NCI-H187 (cell line): ENCODE measurements around the gene BOD1.

ENCODE experiments used
- DNase-seq, 2 experiments: peaks; one replicate each; lab custom pipeline; 2025; lab: John Stamatoyannopoulos, UW

Gene BOD1

DNA sequence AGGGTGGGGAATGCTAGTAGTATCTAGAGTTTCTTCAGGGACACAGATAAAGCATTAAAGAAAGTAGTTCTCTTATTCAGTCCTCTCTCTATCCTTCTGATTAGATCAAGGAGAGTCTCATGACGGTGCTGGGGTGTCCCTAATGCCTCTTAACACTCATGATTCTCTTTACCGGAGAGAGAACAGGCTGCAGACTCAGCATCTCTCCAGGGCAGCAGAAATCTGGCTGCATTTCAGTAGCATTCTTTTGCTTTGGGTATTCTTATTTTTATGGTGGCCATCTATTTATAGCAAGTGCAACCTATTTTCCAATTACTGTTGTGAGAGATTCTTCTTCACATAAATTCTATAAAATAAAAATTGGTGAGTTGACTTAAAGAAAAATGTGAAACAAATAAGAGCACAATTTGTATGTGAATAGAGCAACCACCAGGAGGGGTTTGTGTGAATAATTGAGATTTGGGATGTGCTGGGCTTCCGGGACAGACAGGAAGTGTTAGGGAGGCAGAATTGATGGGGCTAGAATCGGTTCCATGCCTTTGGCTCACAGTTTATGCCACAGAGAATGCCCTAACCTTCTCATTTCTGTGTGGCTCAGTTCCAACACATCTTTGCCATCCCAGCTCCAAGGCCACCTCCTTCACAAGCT is 23.8 kb upstream of the BOD1 start:
- DNase-seq = no peak

DNA sequence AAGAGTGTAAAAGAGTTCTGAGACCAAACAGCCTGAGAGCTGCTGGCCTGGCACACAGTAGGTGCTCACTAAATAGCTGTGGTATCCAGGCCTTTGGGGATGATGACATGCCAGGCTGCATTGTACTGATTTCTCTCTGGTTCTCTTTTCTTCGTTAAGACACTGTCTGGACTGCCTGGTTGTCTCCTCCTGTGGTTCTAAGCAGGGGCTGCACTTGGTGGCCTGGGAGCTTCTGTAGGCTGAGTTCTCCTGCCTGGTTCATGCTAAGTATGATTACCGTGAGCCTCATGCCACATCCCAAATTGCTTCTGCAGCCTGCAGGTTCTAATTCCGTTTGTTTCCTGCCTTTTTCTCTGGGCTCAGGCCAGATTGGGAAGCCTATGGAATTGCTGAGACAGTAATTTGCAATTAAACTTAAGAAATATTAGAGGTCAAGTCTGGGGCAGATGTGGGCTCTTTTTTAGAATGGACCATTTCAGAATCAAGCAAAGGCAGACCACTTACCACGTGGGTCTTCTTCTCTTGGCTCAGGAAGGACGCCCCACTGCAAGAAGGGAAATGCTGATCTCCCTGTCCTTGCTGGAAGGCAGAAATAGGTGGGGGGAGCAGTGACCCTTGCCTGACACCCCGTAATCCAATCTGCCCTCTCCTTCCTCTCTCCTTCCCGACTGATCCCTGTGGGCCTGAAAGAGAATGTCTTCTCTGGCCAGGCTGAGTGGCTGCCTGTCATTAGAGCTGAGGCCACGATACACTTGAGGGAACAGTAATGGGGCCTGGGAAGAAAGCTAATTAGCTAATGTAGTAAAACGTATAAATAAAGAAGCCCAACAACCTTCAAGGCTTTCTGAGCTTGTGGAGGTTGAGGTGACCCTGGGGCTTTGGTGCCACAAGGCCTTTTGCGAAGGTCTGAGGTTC is 21.9 kb upstream of the BOD1 start:
- DNase-seq = no peak

DNA sequence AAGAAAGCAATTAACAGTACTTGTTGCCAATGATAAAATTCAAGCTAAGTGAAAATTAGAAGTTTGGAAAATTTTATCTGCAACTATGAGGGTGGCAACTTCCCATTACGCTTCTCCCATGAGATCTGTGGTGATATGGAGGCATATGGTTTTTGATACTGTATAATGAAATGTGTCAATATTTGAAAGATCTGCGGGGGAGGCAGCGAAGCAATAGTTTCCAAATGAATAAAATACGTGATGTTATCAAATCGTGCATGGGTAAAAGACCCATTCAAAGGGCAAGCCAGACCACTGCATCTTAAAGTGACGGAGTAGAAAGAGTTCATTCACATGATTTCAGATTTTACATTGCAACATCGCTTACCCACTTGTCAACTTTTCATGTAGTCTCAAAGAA is 20.9 kb upstream of the BOD1 start:
- no peak for DNase-seq

DNA sequence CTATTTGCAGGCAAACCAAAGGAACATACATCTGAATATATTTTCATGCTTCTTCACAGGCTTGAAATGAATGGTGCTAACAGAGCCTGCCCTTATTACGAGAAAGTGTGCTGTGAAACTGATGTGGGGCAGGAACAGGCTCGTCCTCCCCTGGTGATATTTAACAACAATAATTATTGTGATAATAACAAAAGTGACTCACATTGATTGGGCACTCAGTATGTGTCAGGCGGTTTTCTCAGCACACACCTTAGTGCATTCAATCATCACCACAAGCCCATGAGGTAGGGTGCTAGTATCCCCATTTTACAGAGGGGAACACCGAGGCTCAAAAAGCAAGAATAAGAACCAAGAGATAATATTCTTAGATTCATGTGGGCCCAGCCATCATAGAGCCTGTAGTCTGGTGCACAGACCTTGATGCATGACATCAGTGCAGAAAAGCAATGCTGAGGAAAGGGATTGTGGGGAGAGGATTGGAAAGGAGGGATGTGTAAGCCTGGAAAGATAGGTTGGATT is 18.1 kb upstream of the BOD1 start:
- DNase-seq = no peak

DNA sequence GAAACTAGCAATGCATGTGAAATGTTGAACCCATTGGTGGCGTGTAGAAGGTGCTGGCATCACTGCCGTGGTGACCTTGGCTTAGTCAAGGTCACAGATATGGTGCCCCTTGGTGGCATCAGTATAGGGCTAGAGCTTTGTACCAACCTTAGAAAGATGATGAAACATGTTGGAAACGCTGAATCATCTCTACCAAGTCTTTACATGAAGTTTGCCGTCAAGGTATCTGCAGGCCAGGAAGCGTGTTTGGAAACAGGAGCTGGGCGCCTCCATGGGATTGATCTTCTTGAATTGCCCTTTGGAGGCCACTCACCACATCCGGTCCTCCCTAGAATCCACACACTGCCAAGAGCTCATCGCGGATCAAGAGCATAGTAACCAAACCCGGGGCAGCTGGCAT is 16.9 kb upstream of the BOD1 start:
- no peak for DNase-seq

DNA sequence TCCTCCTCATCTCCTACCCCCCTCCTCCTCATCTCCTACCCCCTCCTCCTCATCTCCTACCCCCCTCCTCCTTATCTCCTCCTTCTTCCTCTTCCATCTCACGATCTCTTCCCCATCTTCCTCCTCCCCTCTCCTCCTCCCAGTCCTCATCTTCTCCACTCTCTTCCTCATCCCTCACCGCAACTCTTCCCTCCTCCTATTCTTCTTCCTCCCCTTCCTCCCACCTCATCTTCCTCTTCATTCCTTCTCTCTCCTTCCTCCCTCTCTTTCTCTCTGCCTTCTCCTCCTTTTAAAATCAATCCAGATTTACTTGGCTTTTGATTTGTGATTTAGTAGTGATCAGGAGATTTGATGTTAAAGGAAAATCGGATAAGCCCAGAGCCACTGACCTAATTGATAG is 15.0 kb upstream of the BOD1 start:
- DNase-seq = no peak

DNA sequence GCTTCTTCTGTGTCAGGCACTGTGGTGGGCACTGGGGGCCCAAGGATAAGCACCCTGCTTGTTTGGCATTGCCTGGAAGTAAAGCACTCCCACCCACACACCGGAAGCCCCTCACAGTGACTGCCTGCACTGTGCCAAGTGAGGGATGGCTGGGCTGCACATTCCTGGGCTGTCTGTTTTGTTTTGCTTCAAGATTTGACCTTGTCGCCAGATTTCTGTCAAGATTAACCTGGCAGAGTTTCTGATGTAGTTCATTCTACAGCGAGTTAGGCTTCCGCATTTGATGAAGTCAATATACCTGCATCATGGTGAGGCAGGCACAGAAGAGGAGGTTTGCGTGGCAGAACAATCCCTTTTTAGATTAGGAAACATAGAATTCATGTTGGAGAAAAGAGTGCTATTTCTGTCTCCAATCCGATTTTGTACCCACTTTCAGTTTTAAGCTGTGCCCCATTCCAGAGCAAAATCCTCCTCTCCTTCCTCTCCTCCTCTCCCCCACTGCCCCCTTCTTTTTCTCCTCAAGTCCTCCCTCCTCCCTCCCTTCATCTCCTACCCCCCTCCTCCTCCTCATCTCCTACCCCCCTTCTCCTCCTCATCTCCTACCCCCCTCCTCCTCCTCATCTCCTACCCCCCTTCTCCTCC is 14.4 kb upstream of the BOD1 start:
- no peak for DNase-seq

DNA sequence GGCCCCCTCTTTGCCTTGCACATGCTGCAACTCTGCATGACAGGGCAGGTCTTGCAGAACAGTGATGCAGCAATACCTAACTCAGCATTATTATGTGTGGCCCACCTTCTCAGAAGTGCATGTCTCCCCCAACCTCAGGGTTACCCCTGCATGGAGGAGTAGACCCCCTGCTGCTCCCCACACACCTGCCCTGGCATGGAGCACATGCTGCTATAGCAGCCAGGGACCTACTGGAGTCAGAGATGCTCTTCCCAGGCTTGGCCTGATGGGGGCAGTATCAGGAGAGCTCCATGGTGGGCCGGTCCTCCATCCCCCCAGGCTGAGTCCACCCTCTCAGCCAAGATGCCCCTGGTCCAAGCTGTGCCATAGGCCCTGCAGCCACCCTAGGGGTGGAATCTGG is 13.2 kb upstream of the BOD1 start:
- no peak for DNase-seq

DNA sequence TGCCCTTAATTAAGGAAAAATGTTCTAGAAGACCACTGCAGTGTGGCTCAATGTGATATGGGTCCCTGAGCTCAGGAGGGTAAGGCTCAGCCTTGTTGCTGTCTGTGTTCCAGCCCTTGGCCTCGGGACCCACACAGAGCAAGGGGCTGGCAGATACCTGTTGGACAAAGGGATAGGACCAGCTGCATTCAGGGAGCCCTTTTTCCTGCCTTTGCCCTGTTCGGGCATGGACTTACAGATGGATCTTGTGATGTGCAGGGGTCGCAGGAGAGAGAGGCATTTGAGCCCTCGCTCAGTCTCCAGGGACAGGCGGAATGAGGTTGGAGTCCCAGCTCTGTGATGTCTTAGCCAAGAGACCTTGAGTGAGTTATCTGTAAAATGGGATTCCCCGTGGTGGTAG is 12.1 kb upstream of the BOD1 start:
- DNase-seq = no peak

DNA sequence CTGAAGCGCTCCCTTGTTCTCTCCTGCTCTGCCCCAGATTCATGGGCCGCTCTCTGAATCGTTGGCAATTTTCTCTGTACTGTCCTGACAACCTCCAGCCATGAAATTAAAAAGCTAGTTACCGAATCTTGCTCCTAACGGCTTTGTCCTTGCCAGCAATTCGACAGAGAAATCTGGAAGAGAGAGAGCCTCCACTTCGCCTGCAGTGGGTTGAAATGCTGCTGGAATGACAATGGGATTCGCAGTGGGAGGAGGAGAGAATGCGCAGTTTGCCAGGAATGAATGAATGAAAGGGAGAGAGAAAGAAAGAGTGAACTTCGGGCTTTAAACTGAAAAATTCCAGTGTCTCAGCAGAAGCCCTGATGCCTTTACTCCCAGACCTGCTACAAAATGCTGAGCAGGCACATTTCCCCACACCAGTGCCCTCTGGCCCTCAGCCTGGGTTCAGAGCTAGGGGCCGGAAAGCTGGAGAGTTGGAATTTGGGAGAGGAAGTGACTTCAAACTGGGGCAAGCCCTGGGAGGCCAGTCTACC is 11.5 kb upstream of the BOD1 start:
- no peak for DNase-seq

DNA sequence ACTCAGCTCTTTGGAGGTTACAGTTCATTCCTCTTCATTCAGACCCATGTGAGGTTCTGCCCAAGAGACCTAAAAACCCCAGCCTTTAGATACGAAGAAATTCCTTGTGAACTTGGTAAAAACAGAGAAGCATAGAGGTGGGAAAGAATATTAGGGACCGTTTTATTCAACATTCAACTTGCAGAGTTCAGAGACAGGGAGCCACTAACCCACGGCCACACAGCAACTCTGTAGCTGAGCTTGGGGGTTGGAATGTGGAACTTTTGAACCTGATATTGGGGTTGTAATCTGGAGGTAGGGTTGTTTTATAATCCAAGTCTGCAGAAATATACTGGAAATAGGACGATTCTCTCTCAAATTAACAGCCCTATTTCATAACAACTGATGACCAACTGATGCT is 10.8 kb upstream of the BOD1 start:
- DNase-seq = no peak

DNA sequence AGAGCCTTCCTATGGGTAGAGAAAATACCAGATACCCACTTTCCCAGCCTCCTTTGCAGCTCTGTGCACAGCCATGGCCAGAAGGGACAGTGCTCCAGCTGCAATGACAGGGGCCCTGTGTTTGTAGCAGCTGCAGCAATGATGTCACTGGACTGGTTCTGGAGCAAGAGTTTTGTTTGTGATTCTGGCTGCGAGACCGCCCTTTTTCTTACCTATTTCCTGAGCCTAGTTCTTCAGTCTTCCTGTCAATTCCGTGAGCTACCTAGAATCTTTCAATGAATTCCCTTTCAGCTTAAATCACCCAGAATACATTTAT is 10.0 kb upstream of the BOD1 start:
- DNase-seq = no peak

DNA sequence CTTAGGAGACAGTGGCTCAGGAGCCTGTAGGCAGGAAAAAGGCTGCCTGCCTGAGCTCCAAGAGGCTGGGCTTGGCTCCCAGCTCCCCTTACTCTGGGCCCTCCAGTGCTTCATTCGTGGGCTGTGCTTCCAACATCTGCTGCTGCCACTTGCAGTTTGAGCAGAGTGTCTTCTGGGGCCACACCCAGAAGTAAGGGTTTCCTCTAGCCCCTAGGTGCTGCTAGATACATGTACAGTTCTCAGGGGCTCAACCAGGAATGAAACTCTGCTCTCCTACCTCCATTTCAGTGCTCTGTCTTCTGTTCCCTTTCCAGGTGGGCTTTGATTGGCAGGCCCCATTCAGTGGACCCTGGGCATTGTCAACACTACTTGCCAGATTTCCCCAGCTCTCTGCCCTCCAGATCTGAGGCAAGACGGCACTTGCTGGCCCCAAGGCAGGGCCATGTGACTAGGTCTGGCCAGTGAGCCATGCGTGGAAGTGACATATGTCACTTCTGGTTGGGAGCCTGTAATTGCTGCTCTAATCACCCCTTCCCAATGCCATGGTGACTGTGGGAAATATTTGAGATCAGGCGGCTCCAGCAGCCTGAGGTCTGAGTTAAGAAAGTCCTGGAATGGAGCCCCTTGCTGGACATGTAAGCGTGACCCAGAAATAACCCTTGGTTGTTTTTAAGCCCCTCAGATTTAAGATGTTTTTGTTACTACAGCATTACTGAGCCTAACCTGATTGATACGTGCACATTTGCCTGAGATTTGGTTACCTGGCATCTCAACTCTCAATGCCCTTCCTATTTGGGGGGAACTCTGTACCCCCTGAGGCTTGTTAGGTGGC is 9.4 kb upstream of the BOD1 start:
- DNase-seq = no peak

DNA sequence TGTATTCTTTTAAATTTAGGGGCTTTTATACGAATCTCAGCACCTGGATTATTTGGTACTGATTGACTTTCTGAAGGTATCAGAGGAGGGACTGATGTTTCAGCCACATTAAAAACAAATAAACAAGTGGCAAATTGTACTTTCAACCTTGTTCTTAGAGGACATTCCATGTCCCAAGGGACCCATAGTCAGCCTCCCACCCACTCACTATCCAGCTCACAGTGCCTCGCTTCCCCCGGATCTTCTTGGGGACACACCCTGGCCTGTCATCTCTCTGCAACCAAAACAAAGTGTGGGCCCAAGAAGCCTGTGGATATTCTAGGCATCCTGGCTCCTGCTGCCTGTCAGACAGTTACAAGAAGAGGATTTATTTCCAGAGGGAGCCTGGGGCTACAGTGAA is 8.8 kb upstream of the BOD1 start:
- no peak for DNase-seq

DNA sequence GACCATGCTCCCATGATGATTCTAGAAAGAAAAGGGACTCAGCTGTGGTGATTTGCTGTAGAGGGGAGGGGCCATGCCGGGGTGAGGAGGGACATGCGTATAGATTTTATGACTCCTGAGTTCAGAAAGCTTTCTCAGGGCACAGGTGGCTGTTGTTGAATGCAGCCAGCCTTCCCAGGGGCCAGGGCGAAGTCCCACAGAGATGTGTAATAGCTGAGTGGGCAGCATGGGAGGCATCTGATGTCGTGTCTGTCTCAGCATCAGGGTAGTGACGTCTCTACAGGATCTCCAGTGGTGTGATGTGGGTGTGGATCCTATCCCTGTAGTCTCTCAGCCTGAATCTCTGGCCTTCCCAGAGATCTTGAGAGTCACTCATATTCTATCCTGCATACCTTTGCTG is 7.8 kb upstream of the BOD1 start:
- DNase-seq = no peak

DNA sequence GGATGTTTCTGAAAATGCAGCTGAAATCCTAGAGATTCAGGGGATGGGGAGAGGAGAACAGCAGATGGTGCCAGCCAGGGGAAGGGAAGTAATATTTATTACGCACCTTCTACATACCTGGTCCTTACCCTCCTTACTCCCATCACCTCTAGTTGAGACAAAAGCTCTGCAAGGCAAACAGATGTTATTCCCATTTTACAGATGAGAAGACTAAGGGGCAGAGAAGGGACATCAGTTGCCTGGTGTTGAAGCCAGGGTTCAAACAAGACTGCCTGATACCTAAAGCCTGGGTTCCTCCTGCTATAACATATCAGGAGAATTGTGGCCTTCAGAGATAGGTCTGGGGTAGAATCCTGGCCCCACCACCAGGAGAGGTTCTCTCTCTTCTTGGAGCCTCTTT is 7.3 kb upstream of the BOD1 start:
- DNase-seq = no peak

DNA sequence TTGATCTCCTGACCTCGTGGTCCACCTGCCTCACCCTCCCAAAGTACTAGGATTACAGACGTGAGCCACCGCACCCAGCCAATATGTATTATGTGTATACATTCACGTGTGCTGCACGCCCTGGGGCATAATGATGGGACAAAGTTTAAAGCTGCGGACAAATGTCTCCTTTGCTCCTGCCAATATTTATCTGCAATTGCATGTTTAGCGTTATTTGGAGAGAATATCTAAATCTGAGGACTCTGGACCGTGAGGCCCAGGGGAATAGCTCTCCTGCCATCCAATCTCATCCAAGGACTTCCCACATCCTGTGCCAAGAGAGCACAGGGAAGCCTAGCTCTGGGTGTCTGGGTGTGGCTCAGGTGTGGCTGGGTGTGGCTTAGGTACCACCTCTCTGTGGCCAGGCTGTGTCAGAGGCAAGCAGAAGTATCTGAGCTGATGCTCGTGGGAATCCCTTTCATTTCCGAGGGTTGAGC is 6.9 kb upstream of the BOD1 start:
- no peak for DNase-seq

DNA sequence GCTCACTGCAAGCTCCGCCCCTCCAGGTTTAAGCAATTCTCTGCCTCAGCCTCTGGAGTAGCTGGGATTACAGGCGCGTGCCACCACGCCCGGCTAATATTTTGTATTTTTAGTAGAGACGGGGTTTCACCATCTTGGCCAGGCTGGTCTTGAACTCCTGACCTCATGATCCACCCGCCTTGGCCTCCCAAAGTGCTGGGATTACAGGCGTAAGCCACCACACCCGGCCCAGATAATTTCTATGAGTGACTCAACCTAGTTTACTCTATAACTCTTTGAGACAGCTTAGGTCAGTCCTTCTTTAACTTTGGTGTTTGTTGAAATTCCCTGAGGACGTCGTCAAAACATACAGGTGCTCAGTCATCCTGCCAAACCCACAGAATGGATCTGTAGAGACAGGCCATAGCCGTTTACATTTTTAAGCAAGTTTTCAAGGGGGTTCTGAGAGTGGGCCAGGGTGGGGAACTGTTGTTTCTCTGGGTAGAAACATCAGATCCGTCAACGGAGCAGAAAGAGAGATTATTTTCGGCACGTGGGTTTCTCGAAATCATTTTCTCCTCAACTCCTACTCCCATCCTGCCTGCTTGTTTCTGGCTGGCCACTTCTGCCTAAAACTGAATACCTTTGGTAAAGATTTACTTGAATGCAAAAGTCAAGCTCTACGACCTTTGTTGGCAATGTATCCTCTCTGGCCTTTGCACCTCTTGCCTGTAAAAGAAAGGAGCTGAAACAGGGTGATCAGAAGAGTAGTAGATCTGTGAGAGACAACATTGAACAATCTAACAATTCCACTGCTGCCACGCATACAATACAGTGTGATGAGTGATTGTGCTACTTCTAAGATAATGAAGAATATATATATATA is 6.0 kb upstream of the BOD1 start:
- no peak for DNase-seq

DNA sequence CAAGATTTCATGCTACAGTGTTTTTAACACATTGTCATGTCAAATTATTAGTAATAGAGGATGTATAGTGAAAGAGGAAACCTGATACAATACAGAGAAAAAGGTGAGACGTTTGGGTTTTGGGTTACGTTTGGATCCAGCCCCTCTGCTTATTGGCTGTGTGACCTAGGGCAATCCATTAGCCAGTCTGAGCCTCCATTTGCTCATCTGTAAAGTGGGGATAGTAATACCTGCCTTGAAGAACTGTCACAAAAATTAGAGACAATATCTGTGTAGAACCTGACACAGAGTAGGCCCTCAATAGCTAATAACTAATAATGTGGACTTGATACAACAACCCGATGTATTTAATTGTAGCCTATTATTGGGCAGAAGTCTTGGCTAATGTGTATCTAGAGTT is 4.3 kb upstream of the BOD1 start:
- DNase-seq = no peak

DNA sequence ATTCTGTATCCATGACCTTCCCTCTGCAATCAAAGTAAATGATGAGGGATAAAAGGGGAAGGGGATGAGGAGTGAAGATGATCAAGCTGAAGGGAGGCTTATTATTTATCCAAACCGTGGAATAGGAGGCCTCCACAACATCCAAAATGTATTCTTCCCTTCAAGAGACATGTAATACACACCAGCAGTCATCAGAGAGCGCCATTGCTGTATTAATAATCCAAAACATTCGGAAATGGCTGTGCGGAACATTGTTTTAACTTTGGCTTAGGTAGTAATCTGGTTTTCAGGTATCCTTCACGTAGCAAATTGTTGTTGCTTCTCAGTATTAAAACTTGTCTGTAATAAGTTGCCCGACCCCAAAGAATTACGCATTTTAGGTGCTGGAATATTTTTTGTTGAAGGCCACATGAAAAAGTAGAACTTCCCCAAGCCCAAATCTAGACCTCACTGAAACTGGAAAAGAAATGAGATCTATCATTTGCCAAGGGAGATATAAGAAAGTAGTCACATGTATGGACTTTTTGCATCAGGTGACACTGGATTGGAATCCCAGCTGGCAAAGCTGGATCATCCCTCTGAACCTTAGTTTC is 2.6 kb upstream of the BOD1 start:
- DNase-seq = no peak
